DOHH2 (cell line): ENCODE results near the gene ZNF341.
"Not testable (repeated sequence)": the region's sequence is repeated elsewhere in the genome, so short reads cannot be mapped to it uniquely, and the experiment has no call there.

Experiments used
- H3F3A ChIP-seq: fragments of 200-600 bp; sonication (generic), shearing (Covaris generic); 2 replicates; pipeline ENCODE4 v1.6.0; 2016; ENCODE audit warnings: antibody characterized with exemption, mild to moderate bottlenecking; ENCODE audit not compliant: control insufficient read depth, insufficient read depth
- H3K27ac ChIP-seq: fragments of 200-600 bp; sonication (generic); 2 replicates; pipeline ENCODE4 v1.5.1; 2014; ENCODE audit warnings: low read depth, mild to moderate bottlenecking, low read length, moderate library complexity
- H3K27me3 ChIP-seq: fragments of 200-600 bp; sonication (generic); 2 replicates; pipeline ENCODE4 v1.6.1; 2014; ENCODE audit warnings: mild to moderate bottlenecking, low read length, mixed read lengths; ENCODE audit not compliant: control insufficient read depth
- H3K36me3 ChIP-seq: fragments of 200-600 bp; sonication (generic); 2 replicates; pipeline ENCODE4 v1.6.1; 2014; ENCODE audit warnings: mild to moderate bottlenecking, low read length, moderate library complexity, mixed read lengths; ENCODE audit not compliant: control insufficient read depth
- H3K4me1 ChIP-seq: fragments of 200-600 bp; sonication (generic); 2 replicates; pipeline ENCODE4 v1.6.1; 2014; ENCODE audit warnings: mild to moderate bottlenecking, low read length, mixed read lengths; ENCODE audit not compliant: control insufficient read depth
- H3K4me2 ChIP-seq: fragments of 200-600 bp; sonication (generic); 2 replicates; pipeline ENCODE4 v1.6.0; 2014; ENCODE audit warnings: mild to moderate bottlenecking, low read length, moderate library complexity
- H3K4me3 ChIP-seq: fragments of 200-600 bp; sonication (generic); 2 replicates; pipeline ENCODE4 v1.5.1; 2014; ENCODE audit warnings: mild to moderate bottlenecking, low read length, mixed read lengths
- H3K79me2 ChIP-seq: fragments of 200-600 bp; sonication (generic); 2 replicates; pipeline ENCODE4 v1.6.1; 2014; ENCODE audit warnings: mild to moderate bottlenecking, low read length, mixed read lengths; ENCODE audit not compliant: control insufficient read depth
- H3K9me2 ChIP-seq: fragments of 200-600 bp; sonication (generic); replicated peaks from 2 replicates; pipeline ENCODE4 v1.6.1; 2014; ENCODE audit warnings: mild to moderate bottlenecking, low read length, mixed read lengths; ENCODE audit not compliant: control insufficient read depth
- H3K9me3 ChIP-seq: fragments of 200-600 bp; sonication (generic); 2 replicates; pipeline ENCODE4 v1.6.1; 2014; ENCODE audit warnings: antibody characterized with exemption, low read length, mixed read lengths; ENCODE audit not compliant: control insufficient read depth, insufficient read depth
- H4K20me1 ChIP-seq: fragments of 200-600 bp; sonication (generic); 2 replicates; pipeline ENCODE4 v1.6.0; 2014; ENCODE audit warnings: low read depth, mild to moderate bottlenecking, antibody characterized with exemption, low read length, moderate library complexity; ENCODE audit not compliant: control insufficient read depth, insufficient read depth
- EZH2phosphoT487 ChIP-seq: fragments of 200-600 bp; sonication (generic); IDR thresholded peaks from 2 replicates; pipeline ENCODE4 v1.6.1; 2017; ENCODE audit warnings: borderline replicate concordance, mild to moderate bottlenecking, antibody characterized with exemption, low read length, moderate library complexity, mixed read lengths
- TF ChIP-seq, protein P1 (sequence below): fragments of 200-600 bp; sonication (generic); IDR thresholded peaks from one replicate; pipeline ENCODE4 v1.5.1; 2014; ENCODE audit warnings: antibody characterized with exemption, mild to moderate bottlenecking, low read depth, low read length; ENCODE audit not compliant: poor library complexity, severe bottlenecking

Gene ZNF341

DNA sequence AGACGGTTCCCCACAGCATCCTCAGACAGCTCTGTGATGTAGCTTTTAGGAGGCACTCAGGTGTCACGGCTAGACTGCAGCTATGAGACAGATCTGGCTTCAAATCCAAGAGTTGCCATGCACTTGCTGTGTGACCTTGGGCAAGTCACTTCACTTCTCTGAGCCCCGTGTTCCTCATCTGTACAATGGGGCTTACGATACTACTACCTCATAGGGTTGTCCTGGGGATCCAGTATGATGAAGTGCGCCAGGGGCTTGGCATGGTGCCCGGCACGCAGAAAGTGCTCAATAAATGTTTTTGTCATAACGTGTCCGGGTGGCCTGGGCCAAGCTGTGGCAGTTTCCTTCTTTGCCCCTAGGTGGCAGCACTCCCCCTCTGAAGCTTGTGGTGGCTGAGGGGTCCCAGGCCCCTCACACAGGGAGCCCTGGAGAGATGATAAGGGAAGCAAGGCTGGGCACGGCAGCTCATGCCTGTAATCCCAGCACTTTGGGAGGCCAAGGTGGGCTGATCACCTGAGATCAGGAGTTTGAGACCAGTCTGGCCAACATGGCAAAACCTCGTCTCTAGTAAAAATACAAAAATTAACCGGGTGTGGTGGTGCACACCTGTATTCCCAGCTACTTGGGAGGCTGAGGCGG, 60.3 kb downstream of the ZNF341 start:
- Histone ChIP-seq H3K27me3 (no peaks in the 10 kb centered on the region), H3K36me3 (no peaks in the 10 kb centered on the region), H4K20me1 (no peaks in the 10 kb centered on the region), H3K4me3 (no peak overlapping the region), H3K27ac (no peak overlapping the region), H3F3A (no peaks in the 10 kb centered on the region), H3K9me3 (no peaks in the 10 kb centered on the region), H3K4me2 (no peak overlapping the region), H3K9me2 (no peaks in the 10 kb centered on the region), H3K79me2 (no peaks in the 10 kb centered on the region), H3K4me1 (no peaks in the 10 kb centered on the region)
- TF ChIP-seq, protein P1, sequence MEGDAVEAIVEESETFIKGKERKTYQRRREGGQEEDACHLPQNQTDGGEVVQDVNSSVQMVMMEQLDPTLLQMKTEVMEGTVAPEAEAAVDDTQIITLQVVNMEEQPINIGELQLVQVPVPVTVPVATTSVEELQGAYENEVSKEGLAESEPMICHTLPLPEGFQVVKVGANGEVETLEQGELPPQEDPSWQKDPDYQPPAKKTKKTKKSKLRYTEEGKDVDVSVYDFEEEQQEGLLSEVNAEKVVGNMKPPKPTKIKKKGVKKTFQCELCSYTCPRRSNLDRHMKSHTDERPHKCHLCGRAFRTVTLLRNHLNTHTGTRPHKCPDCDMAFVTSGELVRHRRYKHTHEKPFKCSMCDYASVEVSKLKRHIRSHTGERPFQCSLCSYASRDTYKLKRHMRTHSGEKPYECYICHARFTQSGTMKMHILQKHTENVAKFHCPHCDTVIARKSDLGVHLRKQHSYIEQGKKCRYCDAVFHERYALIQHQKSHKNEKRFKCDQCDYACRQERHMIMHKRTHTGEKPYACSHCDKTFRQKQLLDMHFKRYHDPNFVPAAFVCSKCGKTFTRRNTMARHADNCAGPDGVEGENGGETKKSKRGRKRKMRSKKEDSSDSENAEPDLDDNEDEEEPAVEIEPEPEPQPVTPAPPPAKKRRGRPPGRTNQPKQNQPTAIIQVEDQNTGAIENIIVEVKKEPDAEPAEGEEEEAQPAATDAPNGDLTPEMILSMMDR = peak; percentile 91
- no peak for TF ChIP-seq EZH2phosphoT487

GRCh38 chr20:33792598-33792989, 60.8 kb downstream of the ZNF341 start:
- H4K20me1 ChIP-seq, H3K9me3 ChIP-seq, H3K36me3 ChIP-seq, H3K27me3 ChIP-seq, H3K4me1 ChIP-seq, H3F3A ChIP-seq, H3K4me3 ChIP-seq, H3K27ac ChIP-seq, H3K4me2 ChIP-seq, H3K79me2 ChIP-seq, H3K9me2 ChIP-seq: not testable (repeated sequence)

GRCh38 chr20:33793011-33793931, 61.5 kb downstream of the ZNF341 start:
- Histone ChIP-seq H3K4me2 (no peak overlapping the region), H3K27me3 (no peaks in the 10 kb centered on the region), H3F3A (no peaks in the 10 kb centered on the region), H3K9me3 (no peaks in the 10 kb centered on the region), H4K20me1 (no peaks in the 10 kb centered on the region), H3K79me2 (no peaks in the 10 kb centered on the region), H3K27ac (no peak overlapping the region), H3K9me2 (no peaks in the 10 kb centered on the region), H3K4me1 (no peaks in the 10 kb centered on the region), H3K36me3 (no peaks in the 10 kb centered on the region), H3K4me3 (no peak overlapping the region)
- no peak for TF ChIP-seq EZH2phosphoT487
- TF ChIP-seq, protein P1 = no peak

- Histone ChIP-seq H3F3A (no peaks in the 10 kb centered on the region), H3K4me1 (no peaks in the 10 kb centered on the region), H3K36me3 (no peaks in the 10 kb centered on the region), H3K79me2 (no peaks in the 10 kb centered on the region), H3K9me3 (no peaks in the 10 kb centered on the region), H3K9me2 (no peaks in the 10 kb centered on the region), H3K27me3 (no peaks in the 10 kb centered on the region), H3K4me2 (no peak overlapping the region), H3K27ac (no peak overlapping the region), H4K20me1 (no peaks in the 10 kb centered on the region), H3K4me3 (no peak overlapping the region)
- TF ChIP-seq, protein P1 = no peak
- TF ChIP-seq EZH2phosphoT487 = no peak
These were observed 64.6 kb downstream of the ZNF341 start for GRCh38 chr20:33796263-33796906.
